HEK293 (cell line): ENCODE measurements around the gene SS18.

Source experiments
- CTCF ChIA-PET: fragments of 350-600 bp; formaldehyde crosslinking; extraction: SDS; loops from one replicate; lab custom pipeline; 2021; ENCODE audit warnings: antibody characterized with exemption; lab: Yijun Ruan, JAX
- POLR2A ChIA-PET: fragments of 300-600 bp; formaldehyde crosslinking; extraction: SDS; loops from one replicate; lab custom pipeline; 2020; ENCODE audit warnings: antibody characterized with exemption, inconsistent platforms; lab: Yijun Ruan, JAX
- H3K27ac ChIP-seq: fragments of 200-500 bp; sonication (Bioruptor generic); 2 replicates; pipeline ENCODE4 v1.5.1; 2014; ENCODE audit warnings: low read depth, low read length, control low read depth, inconsistent platforms; ENCODE audit errors: extremely low read depth
- H3K36me3 ChIP-seq, 2 experiments: fragments of 200-500 bp in 1 of 2; sonication (Bioruptor generic) in 1 of 2; 1 replicate in 1 of 2; 2 replicates in 1 of 2; pipeline ENCODE4 v1.5.1; 2014 to 2017; ENCODE audit warnings: inconsistent platforms in 2 of 2, low read length in 2 of 2; ENCODE audit not compliant: control insufficient read depth in 2 of 2, insufficient read depth in 1 of 2
- H3K4me1 ChIP-seq: fragments of 200-500 bp; sonication (Bioruptor generic); 2 replicates; pipeline ENCODE4 v1.5.1; 2014; ENCODE audit warnings: mild to moderate bottlenecking, low read length, inconsistent platforms; ENCODE audit not compliant: control insufficient read depth, insufficient read depth
- H3K4me3 ChIP-seq: 2 replicates; pipeline ENCODE4 v1.5.1; 2011; ENCODE audit warnings: low read depth, mild to moderate bottlenecking, control low read depth, low read length, moderate library complexity
- H3K9me3 ChIP-seq: fragments of 200-500 bp; sonication (Bioruptor generic); 2 replicates; pipeline ENCODE4 v1.5.1; 2014; ENCODE audit warnings: low read depth, low read length, inconsistent platforms; ENCODE audit not compliant: control insufficient read depth, insufficient read depth
- FEZF1 ChIP-seq: fragments of 450-650 bp; formaldehyde crosslinking; IDR thresholded peaks from 2 replicates; pipeline ENCODE4 v1.5.1; 2016; ENCODE audit warnings: missing biosample characterization, missing genetic modification characterization
- ZBTB17 ChIP-seq: fragments of 450-650 bp; formaldehyde crosslinking; IDR thresholded peaks from 2 replicates; pipeline ENCODE4 v1.5.1; 2016; ENCODE audit warnings: missing biosample characterization, missing genetic modification characterization
- ZNF112 ChIP-seq: fragments of 450-650 bp; formaldehyde crosslinking; IDR thresholded peaks from 2 replicates; pipeline ENCODE4 v1.5.0; 2017; ENCODE audit warnings: missing biosample characterization, missing genetic modification characterization
- ZNF24 ChIP-seq: fragments of 450-650 bp; formaldehyde crosslinking; IDR thresholded peaks from 2 replicates; pipeline ENCODE4 v1.5.1; 2016; ENCODE audit warnings: missing biosample characterization, missing genetic modification characterization
- ZNF518A ChIP-seq: fragments of 450-650 bp; formaldehyde crosslinking; conservative IDR thresholded peaks from 2 replicates; pipeline ENCODE4 v1.5.1; 2016; ENCODE audit warnings: low read depth, missing biosample characterization, missing genetic modification characterization
- ZSCAN4 ChIP-seq: fragments of 450-650 bp; formaldehyde crosslinking; IDR thresholded peaks from 2 replicates; pipeline ENCODE4 v1.5.1; 2017; ENCODE audit warnings: missing biosample characterization, missing genetic modification characterization
- TF ChIP-seq, protein P1 (sequence below): fragments of 450-650 bp; formaldehyde crosslinking; IDR thresholded peaks from 2 replicates; pipeline ENCODE4 v1.5.1; 2016; ENCODE audit warnings: missing biosample characterization, missing genetic modification characterization
- TF ChIP-seq, protein P2 (sequence below): fragments of 450-650 bp; formaldehyde crosslinking; IDR thresholded peaks from 2 replicates; pipeline ENCODE4 v1.5.1; 2016; ENCODE audit warnings: missing biosample characterization, missing genetic modification characterization

Gene SS18

DNA sequence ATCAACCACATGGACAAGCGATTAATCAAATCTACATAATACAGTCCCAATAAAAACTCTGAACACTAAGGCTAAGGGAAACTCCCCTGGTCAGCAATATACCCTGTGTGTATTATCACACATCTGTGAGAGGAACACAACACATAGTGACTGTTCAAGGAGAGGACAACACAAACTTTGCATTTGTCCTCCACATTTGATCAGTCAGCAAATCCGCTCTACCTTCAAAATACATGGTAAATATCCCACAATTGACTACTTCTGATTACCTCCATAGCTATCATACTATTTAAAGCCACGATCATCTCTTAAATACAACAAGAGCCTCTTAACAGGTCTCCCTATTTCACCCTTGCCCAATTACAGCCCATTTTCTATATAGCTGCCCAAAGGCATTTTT lies 45.6 kb downstream of the SS18 start (continued):
- TF ChIP-seq ZSCAN4 (tag by site-specific recombination) (no peak), ZBTB17 (tag by site-specific recombination) (no peak)
- TF ChIP-seq, protein P1, sequence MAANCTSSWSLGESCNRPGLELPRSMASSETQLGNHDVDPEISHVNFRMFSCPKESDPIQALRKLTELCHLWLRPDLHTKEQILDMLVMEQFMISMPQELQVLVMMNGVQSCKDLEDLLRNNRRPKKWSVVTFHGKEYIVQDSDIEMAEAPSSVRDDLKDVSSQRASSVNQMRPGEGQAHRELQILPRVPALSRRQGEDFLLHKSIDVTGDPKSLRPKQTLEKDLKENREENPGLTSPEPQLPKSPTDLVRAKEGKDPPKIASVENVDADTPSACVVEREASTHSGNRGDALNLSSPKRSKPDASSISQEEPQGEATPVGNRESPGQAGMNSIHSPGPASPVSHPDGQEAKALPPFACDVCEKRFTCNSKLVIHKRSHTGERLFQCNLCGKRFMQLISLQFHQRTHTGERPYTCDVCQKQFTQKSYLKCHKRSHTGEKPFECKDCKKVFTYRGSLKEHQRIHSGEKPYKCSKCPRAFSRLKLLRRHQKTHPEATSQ (tag by site-specific recombination): no peak

GRCh38 chr18:26040051-26040656 lies 50.3 kb downstream of the SS18 start:
- peaks cover 6 to 27% of the 10 kb centered on the region in 2 experiments; a peak in 1 of 3 replicates for H3K36me3 ChIP-seq
- POLR2A ChIA-PET: no interaction called here

DNA sequence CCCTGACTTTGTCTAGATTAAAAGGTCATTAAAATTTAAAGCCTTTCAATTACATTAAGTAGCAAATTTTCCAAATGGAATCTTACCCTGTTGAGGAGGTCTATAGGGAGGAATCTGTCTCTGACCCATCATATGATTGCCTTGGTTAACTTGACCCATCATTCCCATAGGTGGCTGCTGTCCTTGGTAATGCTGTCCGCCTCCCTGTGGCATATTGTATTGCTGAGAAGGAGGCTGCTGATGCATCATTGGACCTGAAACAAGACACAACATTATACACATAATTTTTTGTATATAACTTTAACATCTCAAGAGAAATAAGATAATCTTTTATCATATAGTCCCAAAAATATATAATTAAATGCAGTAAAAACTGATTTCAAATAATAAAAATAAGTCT lies 51.2 kb downstream of the SS18 start:
- H3K4me3 ChIP-seq: no peak overlapping the region
- H3K36me3 ChIP-seq: peaks cover 6 to 31% of the 10 kb centered on the region in 2 experiments; a peak in 2 of 3 replicates
- ChIA-PET CTCF (no interaction called here), POLR2A (no interaction called here)
- no peaks in the 10 kb centered on the region for H3K4me1 ChIP-seq
- H3K27ac ChIP-seq: no peak overlapping the region
- TF ChIP-seq, protein P2, sequence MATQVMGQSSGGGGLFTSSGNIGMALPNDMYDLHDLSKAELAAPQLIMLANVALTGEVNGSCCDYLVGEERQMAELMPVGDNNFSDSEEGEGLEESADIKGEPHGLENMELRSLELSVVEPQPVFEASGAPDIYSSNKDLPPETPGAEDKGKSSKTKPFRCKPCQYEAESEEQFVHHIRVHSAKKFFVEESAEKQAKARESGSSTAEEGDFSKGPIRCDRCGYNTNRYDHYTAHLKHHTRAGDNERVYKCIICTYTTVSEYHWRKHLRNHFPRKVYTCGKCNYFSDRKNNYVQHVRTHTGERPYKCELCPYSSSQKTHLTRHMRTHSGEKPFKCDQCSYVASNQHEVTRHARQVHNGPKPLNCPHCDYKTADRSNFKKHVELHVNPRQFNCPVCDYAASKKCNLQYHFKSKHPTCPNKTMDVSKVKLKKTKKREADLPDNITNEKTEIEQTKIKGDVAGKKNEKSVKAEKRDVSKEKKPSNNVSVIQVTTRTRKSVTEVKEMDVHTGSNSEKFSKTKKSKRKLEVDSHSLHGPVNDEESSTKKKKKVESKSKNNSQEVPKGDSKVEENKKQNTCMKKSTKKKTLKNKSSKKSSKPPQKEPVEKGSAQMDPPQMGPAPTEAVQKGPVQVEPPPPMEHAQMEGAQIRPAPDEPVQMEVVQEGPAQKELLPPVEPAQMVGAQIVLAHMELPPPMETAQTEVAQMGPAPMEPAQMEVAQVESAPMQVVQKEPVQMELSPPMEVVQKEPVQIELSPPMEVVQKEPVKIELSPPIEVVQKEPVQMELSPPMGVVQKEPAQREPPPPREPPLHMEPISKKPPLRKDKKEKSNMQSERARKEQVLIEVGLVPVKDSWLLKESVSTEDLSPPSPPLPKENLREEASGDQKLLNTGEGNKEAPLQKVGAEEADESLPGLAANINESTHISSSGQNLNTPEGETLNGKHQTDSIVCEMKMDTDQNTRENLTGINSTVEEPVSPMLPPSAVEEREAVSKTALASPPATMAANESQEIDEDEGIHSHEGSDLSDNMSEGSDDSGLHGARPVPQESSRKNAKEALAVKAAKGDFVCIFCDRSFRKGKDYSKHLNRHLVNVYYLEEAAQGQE (tag by site-specific recombination): peak; percentile 61; the same call in 1 of the 2 replicates
- no peak for TF ChIP-seq ZNF24 (tag by site-specific recombination)
- no peak for TF ChIP-seq ZNF518A
- no peaks in the 10 kb centered on the region for H3K9me3 ChIP-seq

More at GRCh38 chr18:26040051-26040656, 50.3 kb downstream of the SS18 start:
- Histone ChIP-seq H3K27ac (no peak overlapping the region), H3K4me3 (no peak overlapping the region), H3K9me3 (no peaks in the 10 kb centered on the region), H3K4me1 (no peaks in the 10 kb centered on the region)
- TF ChIP-seq ZNF112 (tag by site-specific recombination): no peak
- peak; percentile 52 for TF ChIP-seq FEZF1 (tag by site-specific recombination)
- CTCF ChIA-PET: interaction anchor here (0.6 kb wide), 1 partner anchor 22 kb away, joined by 4 read pairs; no protein-coding TSS in a partner anchor
